Measurements from ENCODE around the gene SCUBE3.

The SCUBE3 gene

DNA sequence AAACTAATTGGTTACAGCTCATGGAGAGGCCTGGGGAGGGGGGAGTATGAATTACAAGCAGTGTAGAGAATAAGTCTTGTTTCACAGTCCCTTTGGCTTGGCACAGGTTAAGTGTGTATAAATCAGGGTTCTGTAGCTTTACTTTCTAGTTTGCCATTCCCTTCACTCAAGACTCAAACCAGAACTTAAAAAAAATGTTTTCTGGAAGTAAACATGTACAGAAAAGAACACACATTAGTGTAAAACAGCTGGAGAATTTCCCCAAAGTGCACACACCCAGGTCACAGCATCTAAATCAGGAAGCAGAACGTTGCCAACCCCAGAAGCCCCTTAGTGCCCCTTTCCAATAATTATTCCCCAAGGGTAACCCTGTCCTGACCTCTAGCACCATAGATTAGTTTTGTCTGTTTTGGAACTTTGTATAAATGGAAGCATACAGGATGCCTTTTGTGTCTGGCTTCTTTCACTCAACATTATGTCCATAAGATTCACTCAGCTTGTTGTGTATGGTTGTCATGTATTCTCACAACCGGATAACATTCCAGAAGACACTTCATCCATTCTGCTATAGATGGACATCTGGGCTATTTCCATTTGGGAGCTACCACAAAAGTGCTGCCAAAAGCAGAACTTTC, 33.7 kb upstream of the SCUBE3 start:
- TF ChIP-seq, protein P1, sequence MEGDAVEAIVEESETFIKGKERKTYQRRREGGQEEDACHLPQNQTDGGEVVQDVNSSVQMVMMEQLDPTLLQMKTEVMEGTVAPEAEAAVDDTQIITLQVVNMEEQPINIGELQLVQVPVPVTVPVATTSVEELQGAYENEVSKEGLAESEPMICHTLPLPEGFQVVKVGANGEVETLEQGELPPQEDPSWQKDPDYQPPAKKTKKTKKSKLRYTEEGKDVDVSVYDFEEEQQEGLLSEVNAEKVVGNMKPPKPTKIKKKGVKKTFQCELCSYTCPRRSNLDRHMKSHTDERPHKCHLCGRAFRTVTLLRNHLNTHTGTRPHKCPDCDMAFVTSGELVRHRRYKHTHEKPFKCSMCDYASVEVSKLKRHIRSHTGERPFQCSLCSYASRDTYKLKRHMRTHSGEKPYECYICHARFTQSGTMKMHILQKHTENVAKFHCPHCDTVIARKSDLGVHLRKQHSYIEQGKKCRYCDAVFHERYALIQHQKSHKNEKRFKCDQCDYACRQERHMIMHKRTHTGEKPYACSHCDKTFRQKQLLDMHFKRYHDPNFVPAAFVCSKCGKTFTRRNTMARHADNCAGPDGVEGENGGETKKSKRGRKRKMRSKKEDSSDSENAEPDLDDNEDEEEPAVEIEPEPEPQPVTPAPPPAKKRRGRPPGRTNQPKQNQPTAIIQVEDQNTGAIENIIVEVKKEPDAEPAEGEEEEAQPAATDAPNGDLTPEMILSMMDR (IDR thresholded peaks at IDR 0.05; ENCODE audit: insufficient read depth, low read depth, low read length, missing control alignments), result no peak
- H3K4me3 ChIP-seq (ENCODE audit: low read length), result no peak overlapping the region

GRCh38 chr6:35181308-35181932, 32.3 kb upstream of the SCUBE3 start:
- TF ChIP-seq, protein P1 (IDR thresholded peaks at IDR 0.05; ENCODE audit: insufficient read depth, low read depth, low read length, missing control alignments), result no peak
- peak; percentile 41 for DNase-seq (ENCODE audit: low read depth)
- no peak overlapping the region for H3K4me3 ChIP-seq (ENCODE audit: low read length)

More for the DNA sequence above, 33.7 kb upstream of the SCUBE3 start:
- no peak for DNase-seq (ENCODE audit: low read depth)

GRCh38 chr6:35181933-35182612, 31.7 kb upstream of the SCUBE3 start:
- H3K4me3 ChIP-seq (ENCODE audit: low read length), result no peak overlapping the region
- TF ChIP-seq, protein P1 (IDR thresholded peaks at IDR 0.05; ENCODE audit: insufficient read depth, low read depth, low read length, missing control alignments), result no peak
- peak; percentile 76 for DNase-seq (ENCODE audit: low read depth)

DNA sequence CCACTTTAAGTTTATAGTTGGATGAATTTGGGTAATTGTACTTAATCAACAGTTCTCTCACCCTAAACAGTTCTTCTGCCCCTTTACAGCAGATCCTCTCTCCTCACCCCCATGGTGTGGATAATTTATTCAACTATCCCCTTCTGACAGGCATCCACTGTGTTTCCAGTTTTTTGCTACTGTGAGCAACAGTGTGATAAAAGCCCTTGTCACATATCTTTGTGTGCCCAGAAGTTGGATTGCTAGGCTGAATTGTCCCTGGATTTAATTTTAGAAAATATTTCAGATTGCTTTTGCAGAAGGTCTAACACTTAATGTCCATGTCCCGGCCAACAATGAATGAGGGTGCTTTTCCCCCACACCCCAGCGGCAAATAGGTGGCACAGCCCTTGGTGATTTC, 30.5 kb upstream of the SCUBE3 start:
- no peak for DNase-seq (ENCODE audit: low read depth)
- TF ChIP-seq, protein P1 (IDR thresholded peaks at IDR 0.05; ENCODE audit: insufficient read depth, low read depth, low read length, missing control alignments), result no peak
- H3K4me3 ChIP-seq (ENCODE audit: low read length), result no peak overlapping the region

DNA sequence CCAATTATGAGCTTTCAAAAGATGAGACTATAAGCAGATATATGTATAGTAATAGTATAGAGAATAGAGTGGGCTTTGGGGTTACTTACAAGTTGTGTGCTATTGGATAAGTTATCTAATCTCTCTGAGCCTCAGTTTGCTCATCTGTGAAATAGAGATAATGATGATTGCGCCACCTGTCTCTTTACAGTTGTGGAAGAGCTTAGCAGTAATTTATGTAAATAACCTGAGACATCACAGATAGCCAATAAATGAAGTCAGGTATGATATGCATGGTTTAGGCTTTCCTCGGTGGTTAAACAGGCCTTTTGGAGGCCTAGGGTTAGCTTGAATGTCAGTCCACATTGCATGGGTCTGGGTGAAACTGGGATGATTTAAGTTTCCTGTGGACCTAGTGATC, 29.8 kb upstream of the SCUBE3 start:
- H3K4me3 ChIP-seq (ENCODE audit: low read length), result no peak overlapping the region
- TF ChIP-seq, protein P1 (IDR thresholded peaks at IDR 0.05; ENCODE audit: insufficient read depth, low read depth, low read length, missing control alignments), result no peak
- DNase-seq (ENCODE audit: low read depth), result no peak

GRCh38 chr6:35184580-35185301, 29.0 kb upstream of the SCUBE3 start:
- H3K4me3 ChIP-seq (ENCODE audit: low read length), result no peak overlapping the region
- TF ChIP-seq, protein P1 (IDR thresholded peaks at IDR 0.05; ENCODE audit: insufficient read depth, low read depth, low read length, missing control alignments), result no peak
- DNase-seq (ENCODE audit: low read depth), result peak; percentile 66
